ENCODE measurements around the gene TMEM182.

Gene TMEM182

GRCh38 chr2:102803897-102804217, 42.0 kb downstream of the TMEM182 start:
- Mint-ChIP-seq H3K36me3 (peaks cover 34% of the 10 kb centered on the region), H3K27ac (no peak overlapping the region), H3K27me3 (no peaks in the 10 kb centered on the region), H3K4me3 (no peak overlapping the region), H3K4me1 (peaks cover 16% of the 10 kb centered on the region), H3K9me3 (peaks cover 24% of the 10 kb centered on the region)

DNA sequence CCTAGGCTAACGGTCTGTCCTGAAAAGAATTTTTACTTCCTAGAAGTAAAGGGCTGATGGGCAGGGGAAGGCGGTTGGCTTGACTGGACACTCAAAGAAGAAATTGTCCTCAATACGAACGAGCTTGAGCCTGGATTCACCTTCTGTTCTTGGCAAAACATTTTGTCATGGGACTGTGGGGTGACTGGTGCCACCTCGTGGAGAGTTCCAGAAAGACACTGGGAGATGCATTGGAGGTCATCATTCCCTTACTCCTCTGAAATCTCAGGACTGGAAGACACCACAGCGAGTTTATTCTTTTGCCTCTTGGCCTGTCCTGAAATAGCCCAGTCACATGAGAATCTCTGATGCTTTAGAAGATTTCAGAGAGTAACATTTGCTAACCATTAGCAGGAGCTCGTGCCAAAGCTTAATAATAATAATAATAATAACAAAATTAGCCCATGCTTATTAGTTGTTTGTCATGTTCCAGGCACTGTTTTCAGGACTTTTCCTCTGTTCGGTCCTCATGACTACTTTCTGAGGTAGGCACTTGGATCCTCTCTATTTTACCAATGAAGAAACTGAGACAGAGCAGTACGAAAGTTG, 44.5 kb downstream of the TMEM182 start:
- peaks cover 16% of the 10 kb centered on the region for H3K4me1 Mint-ChIP-seq
- H3K27ac Mint-ChIP-seq = no peak overlapping the region
- H3K27me3 Mint-ChIP-seq = no peaks in the 10 kb centered on the region
- peaks cover 15% of the 10 kb centered on the region for H3K36me3 Mint-ChIP-seq
- peaks cover 7% of the 10 kb centered on the region for H3K9me3 Mint-ChIP-seq
- no peak overlapping the region for H3K4me3 Mint-ChIP-seq

DNA sequence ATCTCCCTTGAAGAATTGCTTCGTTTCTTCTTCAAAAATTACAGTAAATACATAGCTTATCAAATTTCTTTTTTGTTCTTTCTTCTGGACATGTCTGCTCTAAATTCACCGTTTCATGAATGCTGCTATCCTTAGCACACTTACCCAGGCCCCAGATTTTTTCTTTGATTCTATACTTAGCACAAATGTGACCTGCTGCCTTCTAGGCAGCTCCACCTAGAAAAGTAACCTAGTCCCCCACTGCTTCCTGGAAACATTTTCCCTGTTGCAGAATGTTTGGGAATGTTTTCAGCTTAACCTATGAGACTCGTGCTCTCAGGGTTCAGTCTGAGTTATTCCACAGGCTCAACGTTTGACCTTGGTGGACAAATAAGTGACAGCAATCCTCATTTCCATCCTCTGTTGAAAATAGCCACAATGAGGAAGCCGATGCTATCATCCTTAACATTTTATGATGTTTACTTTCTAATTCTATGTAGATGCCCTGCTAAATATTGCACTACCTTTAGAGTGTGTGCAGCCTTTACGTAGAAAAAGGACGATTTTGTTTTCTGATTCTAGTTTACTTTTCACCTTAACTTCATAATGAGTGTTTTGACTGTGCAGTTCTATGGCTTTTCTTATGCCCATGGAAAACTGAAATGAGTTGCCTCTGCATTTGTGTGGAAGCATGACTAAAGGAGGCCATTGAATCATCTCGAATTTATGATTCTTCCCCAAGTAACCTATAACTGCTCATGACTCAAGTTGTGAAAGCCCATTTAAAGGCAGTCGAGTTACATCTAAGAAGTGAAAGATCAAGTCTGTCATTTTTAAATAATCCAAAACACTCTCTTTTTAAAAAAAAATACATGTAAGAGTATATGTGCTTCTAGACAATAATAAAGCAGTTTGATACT, 47.7 kb downstream of the TMEM182 start:
- Mint-ChIP-seq H3K27ac (no peak overlapping the region), H3K27me3 (no peaks in the 10 kb centered on the region), H3K4me1 (no peaks in the 10 kb centered on the region), H3K4me3 (no peak overlapping the region), H3K36me3 (peaks cover 6% of the 10 kb centered on the region), H3K9me3 (no peaks in the 10 kb centered on the region)

- Mint-ChIP-seq H3K27ac (no peak overlapping the region), H3K27me3 (no peaks in the 10 kb centered on the region), H3K9me3 (no peaks in the 10 kb centered on the region), H3K4me3 (no peak overlapping the region), H3K4me1 (no peaks in the 10 kb centered on the region), H3K36me3 (peaks cover 11% of the 10 kb centered on the region)
These were observed 53.5 kb downstream of the TMEM182 start for GRCh38 chr2:102815285-102815684.

- Mint-ChIP-seq H3K9me3 (no peaks in the 10 kb centered on the region), H3K4me3 (no peak overlapping the region), H3K4me1 (no peaks in the 10 kb centered on the region)
These were observed 65.1 kb downstream of the TMEM182 start for GRCh38 chr2:102826904-102827303.

DNA sequence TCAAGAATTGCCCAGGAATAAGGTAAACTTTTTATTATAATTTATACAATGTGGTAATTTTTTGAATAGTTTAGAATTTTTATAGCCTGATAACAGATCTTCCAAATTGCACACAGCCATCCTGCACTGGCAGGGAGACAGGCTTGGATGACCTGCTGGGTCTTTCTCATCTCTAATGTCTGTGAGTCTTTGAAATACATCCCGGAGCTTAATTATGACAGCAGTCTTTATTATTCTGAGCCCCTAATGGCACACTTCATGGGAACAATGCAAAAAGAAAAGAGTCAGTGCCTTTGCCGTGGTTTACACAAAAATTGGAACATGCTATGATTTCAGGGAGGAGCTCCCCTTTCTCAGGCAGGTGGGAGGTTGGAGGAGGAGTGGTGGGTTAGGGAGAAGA, 71.0 kb downstream of the TMEM182 start:
- no peaks in the 10 kb centered on the region for H3K9me3 Mint-ChIP-seq
- no peaks in the 10 kb centered on the region for H3K27me3 Mint-ChIP-seq
- no peaks in the 10 kb centered on the region for H3K4me1 Mint-ChIP-seq
- H3K27ac Mint-ChIP-seq = no peak overlapping the region
- peaks cover 5% of the 10 kb centered on the region for H3K36me3 Mint-ChIP-seq
- H3K4me3 Mint-ChIP-seq = no peak overlapping the region

More at GRCh38 chr2:102826904-102827303, 65.1 kb downstream of the TMEM182 start:
- H3K27me3 Mint-ChIP-seq = no peaks in the 10 kb centered on the region
- no peak overlapping the region for H3K27ac Mint-ChIP-seq
- H3K36me3 Mint-ChIP-seq = peaks cover 6% of the 10 kb centered on the region

GRCh38 chr2:102834523-102835273, 72.9 kb downstream of the TMEM182 start:
- Mint-ChIP-seq H3K27ac (no peak overlapping the region), H3K9me3 (no peaks in the 10 kb centered on the region), H3K36me3 (peaks cover 5% of the 10 kb centered on the region), H3K4me3 (no peak overlapping the region), H3K27me3 (no peaks in the 10 kb centered on the region), H3K4me1 (no peaks in the 10 kb centered on the region)

DNA sequence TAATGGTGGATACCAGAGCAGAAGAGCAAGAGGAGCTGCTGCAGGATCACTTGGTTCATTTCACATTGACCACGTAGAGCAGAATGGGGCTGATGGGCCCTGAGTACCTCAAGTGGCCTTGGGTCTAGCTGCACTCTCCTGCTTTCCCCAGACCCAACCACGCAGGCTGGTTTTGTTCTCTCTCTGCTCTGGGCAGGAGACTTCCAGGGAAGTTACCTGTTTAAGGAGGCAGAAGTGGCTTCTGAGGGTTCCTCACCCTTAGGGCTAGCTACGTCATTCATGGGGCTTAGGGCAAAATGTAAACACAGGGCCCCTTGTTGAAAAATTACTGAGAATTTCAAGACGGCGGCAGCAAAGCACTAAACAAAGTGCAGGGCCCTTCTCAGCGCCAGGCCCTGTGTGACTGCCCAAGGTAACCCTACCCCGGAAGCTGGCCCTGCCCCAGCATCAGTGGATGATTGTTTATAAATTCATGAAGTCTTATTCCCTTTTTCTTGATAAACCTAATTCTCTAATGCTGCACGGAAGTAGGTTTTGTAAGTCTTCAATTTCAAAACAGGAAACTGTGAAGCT, 75.9 kb downstream of the TMEM182 start:
- Mint-ChIP-seq H3K4me1 (no peaks in the 10 kb centered on the region), H3K36me3 (peaks cover 5% of the 10 kb centered on the region), H3K27me3 (peaks cover 1% of the 10 kb centered on the region), H3K27ac (no peak overlapping the region), H3K9me3 (no peaks in the 10 kb centered on the region), H3K4me3 (no peak overlapping the region)

GRCh38 chr2:102839668-102840388, 78.0 kb downstream of the TMEM182 start:
- Mint-ChIP-seq H3K27ac (no peak overlapping the region), H3K27me3 (peaks cover 1% of the 10 kb centered on the region), H3K4me3 (no peak overlapping the region), H3K4me1 (no peaks in the 10 kb centered on the region), H3K36me3 (peaks cover 9% of the 10 kb centered on the region), H3K9me3 (no peaks in the 10 kb centered on the region)

GRCh38 chr2:102841107-102841840, 79.4 kb downstream of the TMEM182 start:
- H3K36me3 Mint-ChIP-seq = peaks cover 9% of the 10 kb centered on the region
- H3K27me3 Mint-ChIP-seq = peaks cover 1% of the 10 kb centered on the region
- no peaks in the 10 kb centered on the region for H3K9me3 Mint-ChIP-seq
- H3K27ac Mint-ChIP-seq = no peak overlapping the region
- no peaks in the 10 kb centered on the region for H3K4me1 Mint-ChIP-seq
- H3K4me3 Mint-ChIP-seq = no peak overlapping the region

- Mint-ChIP-seq H3K27me3 (peaks cover 15% of the 10 kb centered on the region), H3K27ac (no peak overlapping the region), H3K9me3 (no peaks in the 10 kb centered on the region), H3K4me1 (no peaks in the 10 kb centered on the region), H3K36me3 (peaks cover 8% of the 10 kb centered on the region), H3K4me3 (no peak overlapping the region)
These were observed 82.1 kb downstream of the TMEM182 start for GRCh38 chr2:102843764-102844443.

DNA sequence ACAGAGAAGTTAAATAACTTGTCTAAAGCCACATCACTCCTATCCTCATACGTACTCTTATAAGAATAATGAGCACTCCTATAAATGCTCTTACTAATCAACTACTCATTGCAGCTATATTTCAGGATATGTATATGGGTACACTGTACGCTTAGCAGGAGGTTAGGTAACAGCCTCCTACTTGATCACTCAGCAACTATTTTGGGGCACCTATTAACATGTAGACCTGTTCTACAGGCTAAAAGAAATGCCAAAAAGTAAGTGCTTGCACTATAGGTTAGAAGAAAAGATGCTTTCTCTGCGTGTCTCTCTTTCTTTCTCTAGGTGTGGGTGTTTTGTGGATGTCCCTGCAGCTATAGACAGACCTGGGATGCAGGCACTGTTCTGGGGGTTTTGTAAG, 83.1 kb downstream of the TMEM182 start:
- Mint-ChIP-seq H3K9me3 (no peaks in the 10 kb centered on the region), H3K4me1 (no peaks in the 10 kb centered on the region), H3K27me3 (peaks cover 19% of the 10 kb centered on the region), H3K36me3 (peaks cover 9% of the 10 kb centered on the region), H3K27ac (no peak overlapping the region), H3K4me3 (no peak overlapping the region)

- Mint-ChIP-seq H3K4me3 (no peak overlapping the region), H3K36me3 (peaks cover 7% of the 10 kb centered on the region), H3K27ac (no peak overlapping the region), H3K27me3 (peaks cover 18% of the 10 kb centered on the region), H3K9me3 (no peaks in the 10 kb centered on the region), H3K4me1 (no peaks in the 10 kb centered on the region)
These were observed 86.6 kb downstream of the TMEM182 start for GRCh38 chr2:102848366-102848839.

GRCh38 chr2:102850888-102851287, 89.1 kb downstream of the TMEM182 start:
- Mint-ChIP-seq H3K9me3 (no peaks in the 10 kb centered on the region), H3K4me3 (no peak overlapping the region), H3K27me3 (peaks cover 19% of the 10 kb centered on the region), H3K36me3 (peaks cover 4% of the 10 kb centered on the region), H3K4me1 (no peaks in the 10 kb centered on the region), H3K27ac (no peak overlapping the region)

Measured in activated naive CD4-positive, alpha-beta T cell treated with anti-CD3 and anti-CD28 coated beads, Interleukin-2, amount 50 U/mL, for 24 hours (primary cell).